GM23338 (cell line): ENCODE measurements around the gene KCNK3. TPM values are rescaled to one million over a fixed set of nuclear protein-coding genes. Genes with fewer than 3 reads are reported as not detected.

Source experiments
- ATAC-seq: fragments of 200-7000 bp; cut with Tn5 transposase; 3 replicates; pipeline ENCODE4 v1.9.1; 2020
- DNase-seq: peaks from one replicate; pipeline ENCODE4 v3.0.0-alpha.2; 2015; ENCODE audit warnings: low spot score
- H2AFZ ChIP-seq: fragments of 200-600 bp; sonication (generic); 2 replicates; pipeline ENCODE4 v1.8.0; 2016; ENCODE audit warnings: antibody characterized with exemption, mild to moderate bottlenecking, moderate library complexity
- H3F3A ChIP-seq: fragments of 200-600 bp; sonication (generic); replicated peaks from 2 replicates; pipeline ENCODE4 v1.8.0; 2017; ENCODE audit warnings: antibody characterized with exemption, mixed run types, low read depth
- H3K27ac ChIP-seq: fragments of 200-600 bp; sonication (generic); 2 replicates; pipeline ENCODE4 v1.6.1; 2016; ENCODE audit warnings: low read depth
- H3K27me3 ChIP-seq: fragments of 200-600 bp; sonication (generic); 2 replicates; pipeline ENCODE4 v1.8.0; 2016; ENCODE audit warnings: mild to moderate bottlenecking, mixed run types, moderate library complexity; ENCODE audit not compliant: insufficient read depth
- H3K36me3 ChIP-seq: fragments of 200-600 bp; sonication (generic); 2 replicates; pipeline ENCODE4 v1.8.0; 2016; ENCODE audit warnings: mild to moderate bottlenecking; ENCODE audit not compliant: insufficient read depth
- H3K4me1 ChIP-seq: fragments of 200-600 bp; sonication (generic); 2 replicates; pipeline ENCODE4 v1.8.0; 2016; ENCODE audit warnings: mild to moderate bottlenecking, moderate library complexity; ENCODE audit not compliant: insufficient read depth
- H3K4me2 ChIP-seq: fragments of 200-600 bp; sonication (generic); 2 replicates; pipeline ENCODE4 v1.7.1; 2017; ENCODE audit warnings: mixed run types
- H3K4me3 ChIP-seq: fragments of 200-600 bp; sonication (generic); 2 replicates; pipeline ENCODE4 v1.6.1; 2016; ENCODE audit warnings: mixed run types
- H3K79me2 ChIP-seq: fragments of 200-600 bp; sonication (generic); replicated peaks from 2 replicates; pipeline ENCODE4 v1.8.0; 2017; ENCODE audit warnings: mild to moderate bottlenecking; ENCODE audit not compliant: insufficient read depth
- H3K9me2 ChIP-seq: fragments of 200-600 bp; sonication (generic); 2 replicates; pipeline ENCODE4 v1.8.0; 2017; ENCODE audit not compliant: insufficient read depth
- H4K20me1 ChIP-seq: fragments of 200-600 bp; sonication (generic); replicated peaks from 2 replicates; pipeline ENCODE4 v1.8.0; 2017; ENCODE audit warnings: mild to moderate bottlenecking; ENCODE audit not compliant: insufficient read depth
- H3K27ac Mint-ChIP-seq: 2 replicates; pipeline ENCODE4 v1.8.0; 2020; ENCODE audit warnings: inconsistent platforms, mild to moderate bottlenecking, moderate library complexity, mixed read lengths
- H3K27me3 Mint-ChIP-seq: 3 replicates; pipeline ENCODE4 v1.8.0; 2022; ENCODE audit warnings: low read depth, mild to moderate bottlenecking, moderate library complexity, mixed read lengths, inconsistent platforms; ENCODE audit not compliant: insufficient read depth, poor library complexity
- H3K36me3 Mint-ChIP-seq: 3 replicates; pipeline ENCODE4 v1.8.0; 2021; ENCODE audit warnings: low read depth, mild to moderate bottlenecking, inconsistent platforms, moderate library complexity, mixed read lengths
- H3K4me1 Mint-ChIP-seq: 3 replicates; pipeline ENCODE4 v1.8.0; 2020; ENCODE audit warnings: mild to moderate bottlenecking, inconsistent platforms, mixed read lengths
- H3K4me3 Mint-ChIP-seq: 3 replicates; pipeline ENCODE4 v1.8.0; 2021; ENCODE audit warnings: moderate library complexity, mild to moderate bottlenecking, inconsistent platforms, mixed read lengths
- H3K9me3 Mint-ChIP-seq: 3 replicates; pipeline ENCODE4 v1.8.0; 2020; ENCODE audit warnings: moderate library complexity, mild to moderate bottlenecking, inconsistent platforms, mixed read lengths
- CREB1 ChIP-seq: fragments of 250-450 bp; sonication (Bioruptor Pico); IDR thresholded peaks from 2 replicates; pipeline ENCODE4 v1.5.0; 2020; ENCODE audit warnings: low read depth, mild to moderate bottlenecking, moderate library complexity
- CTCF ChIP-seq, 2 experiments: fragments of 200-600 bp in 1 of 2; sonication (generic) in 1 of 2; conservative IDR thresholded peaks; 2 replicates each; pipeline versions ENCODE4 v1.5.1 to v1.6.1; 2016 to 2017; ENCODE audit warnings: antibody characterized with exemption in 2 of 2, low read depth in 2 of 2, mild to moderate bottlenecking in 2 of 2, moderate library complexity in 1 of 2
- ETS1 ChIP-seq: IDR thresholded peaks from 2 replicates; pipeline ENCODE4 v1.6.1; 2016; ENCODE audit warnings: antibody characterized with exemption
- EZH2 ChIP-seq: fragments of 200-600 bp; sonication (generic); IDR thresholded peaks from one replicate; pipeline ENCODE4 v1.8.0; 2017; ENCODE audit warnings: antibody characterized with exemption, mild to moderate bottlenecking, low read depth; ENCODE audit not compliant: unreplicated experiment
- EZH2phosphoT487 ChIP-seq: fragments of 200-600 bp; sonication (generic); IDR thresholded peaks from one replicate; pipeline ENCODE4 v1.8.1; 2018; ENCODE audit warnings: antibody characterized with exemption; ENCODE audit not compliant: unreplicated experiment
- JUNB ChIP-seq: IDR thresholded peaks from one replicate; pipeline ENCODE4 v1.6.1; 2016; ENCODE audit warnings: antibody characterized with exemption; ENCODE audit not compliant: unreplicated experiment
- NANOG ChIP-seq: IDR thresholded peaks from 2 replicates; pipeline ENCODE4 v1.6.1; 2016; ENCODE audit warnings: antibody characterized with exemption, borderline replicate concordance
- STAT1 ChIP-seq: IDR thresholded peaks from one replicate; pipeline ENCODE4 v1.6.1; 2016; ENCODE audit warnings: antibody characterized with exemption; ENCODE audit not compliant: unreplicated experiment
- ZNF331 ChIP-seq: fragments of 250-450 bp; sonication (Bioruptor Pico); IDR thresholded peaks from 2 replicates; pipeline ENCODE4 v1.5.0; 2020; ENCODE audit warnings: low read depth, mild to moderate bottlenecking, moderate library complexity
- polyA plus RNA-seq: library from polyadenylated mRNA; unstranded; fragments of >200 nt; fragmentation: Nextera tagmentation; extraction: Ambion mirVana; gene quantifications from 2 replicates; pipeline ENCODE4 v1.2.1, GENCODE V29; 2016
- total RNA-seq: library from RNA; depleted of rRNA; stranded (reverse); fragments of >200 nt; shearing (Covaris generic); gene quantifications from 2 replicates; pipeline ENCODE4 v1.2.3, GENCODE V29; 2014
- TF ChIP-seq, protein P1 (sequence below): IDR thresholded peaks from one replicate; pipeline ENCODE4 v1.6.1; 2018; ENCODE audit warnings: antibody characterized with exemption; ENCODE audit not compliant: unreplicated experiment

Gene KCNK3
- total and polyA plus RNA-seq, 2 experiments from 2014 or later: not detected

DNA sequence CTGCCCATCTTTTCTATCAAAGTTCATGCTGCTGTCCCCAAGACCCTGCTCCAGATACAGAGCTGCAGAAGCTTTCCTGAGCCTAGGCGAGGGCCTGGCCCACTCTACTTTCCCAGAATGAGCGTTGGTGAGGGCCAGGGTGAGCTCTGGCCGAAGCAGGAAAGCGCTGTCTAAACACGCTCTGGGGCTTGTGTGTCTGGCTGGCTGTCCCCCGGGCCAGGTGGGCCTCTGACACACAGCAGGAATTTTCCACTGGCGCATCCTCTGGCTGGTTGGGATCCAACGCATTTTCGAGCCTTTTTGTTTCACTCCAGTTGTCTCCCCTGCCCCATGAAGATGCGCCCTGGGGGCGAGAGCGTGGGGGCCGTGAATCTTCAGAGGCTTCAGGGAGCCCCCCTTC, 17.8 kb upstream of the KCNK3 start (continued):
- TF ChIP-seq, protein P1, sequence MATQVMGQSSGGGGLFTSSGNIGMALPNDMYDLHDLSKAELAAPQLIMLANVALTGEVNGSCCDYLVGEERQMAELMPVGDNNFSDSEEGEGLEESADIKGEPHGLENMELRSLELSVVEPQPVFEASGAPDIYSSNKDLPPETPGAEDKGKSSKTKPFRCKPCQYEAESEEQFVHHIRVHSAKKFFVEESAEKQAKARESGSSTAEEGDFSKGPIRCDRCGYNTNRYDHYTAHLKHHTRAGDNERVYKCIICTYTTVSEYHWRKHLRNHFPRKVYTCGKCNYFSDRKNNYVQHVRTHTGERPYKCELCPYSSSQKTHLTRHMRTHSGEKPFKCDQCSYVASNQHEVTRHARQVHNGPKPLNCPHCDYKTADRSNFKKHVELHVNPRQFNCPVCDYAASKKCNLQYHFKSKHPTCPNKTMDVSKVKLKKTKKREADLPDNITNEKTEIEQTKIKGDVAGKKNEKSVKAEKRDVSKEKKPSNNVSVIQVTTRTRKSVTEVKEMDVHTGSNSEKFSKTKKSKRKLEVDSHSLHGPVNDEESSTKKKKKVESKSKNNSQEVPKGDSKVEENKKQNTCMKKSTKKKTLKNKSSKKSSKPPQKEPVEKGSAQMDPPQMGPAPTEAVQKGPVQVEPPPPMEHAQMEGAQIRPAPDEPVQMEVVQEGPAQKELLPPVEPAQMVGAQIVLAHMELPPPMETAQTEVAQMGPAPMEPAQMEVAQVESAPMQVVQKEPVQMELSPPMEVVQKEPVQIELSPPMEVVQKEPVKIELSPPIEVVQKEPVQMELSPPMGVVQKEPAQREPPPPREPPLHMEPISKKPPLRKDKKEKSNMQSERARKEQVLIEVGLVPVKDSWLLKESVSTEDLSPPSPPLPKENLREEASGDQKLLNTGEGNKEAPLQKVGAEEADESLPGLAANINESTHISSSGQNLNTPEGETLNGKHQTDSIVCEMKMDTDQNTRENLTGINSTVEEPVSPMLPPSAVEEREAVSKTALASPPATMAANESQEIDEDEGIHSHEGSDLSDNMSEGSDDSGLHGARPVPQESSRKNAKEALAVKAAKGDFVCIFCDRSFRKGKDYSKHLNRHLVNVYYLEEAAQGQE: no peak
- TF ChIP-seq CTCF (conservative IDR thresholded peaks at IDR 0.05; ENCODE audit: low read depth in 2 of 2): no peak
- TF ChIP-seq EZH2: no peak

GRCh38 chr2:26675651-26676255, 16.8 kb upstream of the KCNK3 start:
- Histone ChIP-seq H3K27ac (no peak overlapping the region), H3F3A (no peaks in the 10 kb centered on the region), H3K4me3 (no peak overlapping the region), H2AFZ (no peak overlapping the region), H3K27me3 (no peaks in the 10 kb centered on the region), H3K4me2 (no peak overlapping the region), H3K4me1 (no peaks in the 10 kb centered on the region), H3K79me2 (no peaks in the 10 kb centered on the region), H3K36me3 (no peaks in the 10 kb centered on the region), H4K20me1 (no peaks in the 10 kb centered on the region), H3K9me2 (no peaks in the 10 kb centered on the region; the same call in 1 of the 2 replicates)
- Mint-ChIP-seq H3K36me3 (peaks cover 4% of the 10 kb centered on the region; the same call in 1 of the 3 replicates), H3K27ac (no peak overlapping the region; the same call in 1 of the 2 replicates), H3K4me3 (no peak overlapping the region), H3K4me1 (peaks cover 3% of the 10 kb centered on the region; the same call in 1 of the 3 replicates), H3K27me3 (peaks cover 11% of the 10 kb centered on the region), H3K9me3 (peaks cover 6% of the 10 kb centered on the region; the same call in 2 of the 3 replicates)
- ATAC-seq (no peak), DNase-seq (no peak)
- TF ChIP-seq CTCF (conservative IDR thresholded peaks at IDR 0.05; ENCODE audit: low read depth in 2 of 2): no peak
- TF ChIP-seq, protein P1: no peak
- TF ChIP-seq JUNB: no peak
- no peak for TF ChIP-seq EZH2
- TF ChIP-seq NANOG: no peak
- no peak for TF ChIP-seq CREB1
- TF ChIP-seq STAT1: no peak
- TF ChIP-seq ETS1: no peak
- no peak for TF ChIP-seq EZH2phosphoT487
- no peak for TF ChIP-seq ZNF331
